HG03442 (cell line): ENCODE results near the gene UTF1.

ENCODE experiments used
- ATAC-seq: cut with Tn5 transposase; IDR thresholded peaks from one replicate; pipeline ENCODE4 v1.9.1; 2021; ENCODE audit warnings: mild to moderate bottlenecking, moderate library complexity; ENCODE audit not compliant: unreplicated experiment

The UTF1 gene

DNA sequence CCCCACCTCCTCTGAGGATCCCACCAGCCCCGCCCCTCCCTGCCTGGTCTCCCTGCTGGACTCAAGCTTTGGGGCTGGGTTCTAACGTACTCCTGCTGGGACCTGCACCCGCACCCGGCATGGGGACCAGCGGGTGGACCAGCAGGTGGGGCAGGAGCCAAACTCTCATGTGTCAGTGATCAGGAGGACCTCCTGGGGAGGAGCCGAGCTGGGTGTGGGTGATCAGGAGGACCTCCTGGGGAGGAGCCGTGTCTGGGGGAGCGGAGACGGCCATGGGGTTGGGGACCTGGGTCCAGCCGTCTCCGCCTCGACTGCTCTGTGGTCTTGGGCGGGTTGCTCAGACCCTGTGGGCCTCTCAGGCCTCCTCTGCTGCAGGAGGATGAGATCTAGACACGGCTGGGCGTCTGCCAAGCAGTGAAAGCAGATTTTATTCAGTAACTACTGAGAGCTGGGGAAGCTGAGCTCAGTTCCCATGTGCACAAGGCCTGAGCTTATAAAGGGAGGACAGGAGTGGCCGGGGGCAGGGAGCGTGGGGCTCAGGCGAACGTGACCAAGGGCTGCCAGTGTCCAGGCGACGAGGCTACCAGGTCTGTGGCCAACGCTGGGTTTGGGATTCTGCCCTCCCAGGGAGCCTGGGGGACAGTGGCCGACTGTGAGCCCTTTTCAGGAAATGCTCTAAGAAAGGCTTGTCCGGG is 33.6 kb upstream of the UTF1 start:
- no peak for ATAC-seq

DNA sequence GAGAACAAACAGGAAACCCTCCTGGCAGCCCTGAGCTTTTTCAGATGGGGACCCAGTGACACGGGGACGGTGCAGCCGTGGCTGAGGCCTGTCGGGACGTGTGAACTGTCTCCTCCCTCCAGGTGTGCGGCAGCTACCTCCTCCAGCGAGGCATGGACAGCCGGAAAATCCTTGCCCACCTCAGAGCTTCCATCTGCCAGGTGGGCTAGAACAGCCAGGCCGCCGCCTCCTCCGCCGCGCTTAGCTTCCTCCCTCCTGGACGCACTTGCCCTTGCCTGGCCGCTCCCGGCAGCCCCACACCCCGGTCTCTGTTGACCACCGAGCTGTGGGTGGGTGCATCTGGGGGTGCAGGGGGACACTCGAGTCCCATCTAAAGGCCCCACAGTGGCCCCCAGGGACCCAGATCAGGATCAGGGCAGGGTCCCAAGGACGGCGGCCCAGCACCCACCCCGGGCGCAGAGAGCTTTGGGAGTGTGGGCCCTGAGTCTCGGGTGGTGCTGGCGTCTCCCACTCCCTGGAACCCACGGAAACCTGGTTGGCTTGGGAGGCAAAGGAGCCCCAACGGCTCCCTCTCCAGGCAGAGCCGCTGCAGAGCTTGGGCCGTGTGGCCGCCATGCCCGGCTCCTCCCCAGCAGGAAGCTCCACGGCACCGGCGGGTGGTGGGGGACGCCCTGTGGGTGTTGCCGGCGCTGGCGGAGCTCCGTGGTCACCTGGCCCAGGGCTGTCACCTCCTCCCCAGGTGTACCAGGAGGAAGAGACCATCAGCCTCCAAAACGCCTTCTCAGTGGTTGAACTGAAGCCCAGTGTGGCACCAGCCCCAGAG is 32.9 kb upstream of the UTF1 start:
- no peak for ATAC-seq

DNA sequence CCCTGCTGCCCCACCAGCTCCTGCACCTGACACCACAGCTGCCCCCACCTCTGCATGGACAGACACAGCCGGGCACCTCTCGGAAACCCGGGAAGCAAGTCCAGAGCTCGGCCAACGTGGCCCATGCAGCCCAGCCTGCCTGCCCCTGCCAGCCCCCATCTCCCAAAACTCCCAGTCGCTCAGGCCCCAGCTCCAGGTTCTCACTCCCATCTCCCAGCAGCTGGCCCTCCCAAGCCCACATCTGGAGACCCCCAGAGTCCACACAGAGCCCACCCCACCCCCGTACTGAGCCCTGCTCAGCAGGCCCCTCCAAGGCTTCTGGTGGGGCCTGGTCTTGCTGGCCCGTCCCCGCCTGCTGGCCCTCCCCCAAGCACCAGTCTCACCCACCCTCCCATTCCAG is 32.2 kb upstream of the UTF1 start:
- no peak for ATAC-seq

DNA sequence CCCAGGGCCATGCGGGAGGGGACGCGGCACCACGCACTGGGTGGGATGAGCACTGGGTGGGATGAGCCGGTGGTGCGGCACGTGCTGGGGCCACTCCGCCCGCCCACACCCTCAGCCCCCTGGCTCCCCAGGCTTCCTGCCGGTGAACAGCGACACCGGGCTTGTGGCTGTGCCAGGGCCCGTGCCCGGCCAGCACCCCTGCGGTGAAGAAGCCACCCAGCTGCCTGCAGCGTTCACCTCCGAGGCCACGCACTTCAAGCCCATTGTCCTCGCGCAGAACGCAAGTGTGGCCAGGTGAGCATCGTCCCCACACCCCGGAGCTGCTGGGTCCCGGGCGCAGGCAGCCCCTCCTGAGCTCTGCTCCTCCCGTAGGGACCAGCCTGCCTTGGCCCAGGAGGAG is 31.8 kb upstream of the UTF1 start:
- ATAC-seq = no peak

DNA sequence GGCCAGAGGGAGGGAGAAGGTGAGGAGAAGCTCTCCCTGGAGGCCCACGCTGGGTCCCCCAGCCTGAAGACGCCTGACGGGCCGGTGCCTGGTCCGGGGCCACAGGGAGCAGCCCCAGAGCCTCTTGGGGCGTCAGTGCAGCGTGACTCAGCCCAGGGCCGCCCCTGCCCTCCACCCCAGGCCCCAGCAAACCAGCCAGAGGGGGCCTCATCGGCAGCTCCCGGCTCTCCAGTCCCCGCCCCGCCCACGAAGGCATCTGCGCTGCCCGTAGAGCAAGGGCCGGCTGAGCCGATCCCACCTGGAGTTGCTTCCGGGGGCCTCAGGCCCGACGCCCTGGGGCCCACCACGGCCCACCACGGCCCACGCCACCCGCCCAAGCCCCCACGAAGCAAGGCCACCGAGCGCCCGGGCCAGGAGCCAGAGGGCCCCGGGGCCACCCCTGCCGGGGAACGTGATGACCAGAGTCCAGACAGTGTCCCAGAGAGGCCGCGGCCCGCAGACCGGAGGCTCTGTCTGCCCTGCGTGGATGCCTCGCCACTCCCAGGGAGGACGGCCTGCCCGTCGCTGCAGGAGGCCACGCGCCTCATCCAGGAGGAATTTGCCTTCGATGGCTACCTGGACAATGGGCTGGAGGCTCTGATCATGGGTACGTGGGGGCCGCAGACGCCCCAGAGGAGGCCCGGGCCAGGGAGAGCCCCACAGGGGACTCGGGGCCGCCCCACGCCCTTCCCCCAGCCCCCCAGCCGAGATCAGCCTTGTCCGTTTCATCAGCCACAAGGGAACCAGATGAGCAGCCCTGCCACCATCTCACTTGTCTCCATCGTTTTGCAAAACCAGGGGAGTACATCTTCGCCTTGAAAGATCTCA is 31.2 kb upstream of the UTF1 start:
- no peak for ATAC-seq

DNA sequence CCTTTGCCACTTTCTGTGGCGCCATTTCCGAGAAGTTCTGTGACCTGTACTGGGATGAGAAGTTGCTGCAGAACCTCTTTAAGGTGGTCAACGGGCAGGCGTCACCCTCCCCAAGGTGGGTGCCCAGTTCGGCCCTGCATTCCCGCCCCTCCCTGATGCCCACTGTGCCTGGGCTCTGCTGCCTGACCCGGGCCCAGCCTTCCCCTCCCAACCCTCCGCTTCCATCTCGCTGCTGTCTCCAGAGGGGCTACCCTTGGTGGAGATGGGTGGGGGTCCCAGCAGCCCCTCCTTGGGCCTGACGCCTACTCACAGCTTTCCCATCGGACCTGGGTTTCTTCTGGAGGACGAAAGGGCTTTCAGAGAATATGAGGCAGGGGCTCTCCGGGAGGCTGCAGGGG is 30.5 kb upstream of the UTF1 start:
- no peak for ATAC-seq

DNA sequence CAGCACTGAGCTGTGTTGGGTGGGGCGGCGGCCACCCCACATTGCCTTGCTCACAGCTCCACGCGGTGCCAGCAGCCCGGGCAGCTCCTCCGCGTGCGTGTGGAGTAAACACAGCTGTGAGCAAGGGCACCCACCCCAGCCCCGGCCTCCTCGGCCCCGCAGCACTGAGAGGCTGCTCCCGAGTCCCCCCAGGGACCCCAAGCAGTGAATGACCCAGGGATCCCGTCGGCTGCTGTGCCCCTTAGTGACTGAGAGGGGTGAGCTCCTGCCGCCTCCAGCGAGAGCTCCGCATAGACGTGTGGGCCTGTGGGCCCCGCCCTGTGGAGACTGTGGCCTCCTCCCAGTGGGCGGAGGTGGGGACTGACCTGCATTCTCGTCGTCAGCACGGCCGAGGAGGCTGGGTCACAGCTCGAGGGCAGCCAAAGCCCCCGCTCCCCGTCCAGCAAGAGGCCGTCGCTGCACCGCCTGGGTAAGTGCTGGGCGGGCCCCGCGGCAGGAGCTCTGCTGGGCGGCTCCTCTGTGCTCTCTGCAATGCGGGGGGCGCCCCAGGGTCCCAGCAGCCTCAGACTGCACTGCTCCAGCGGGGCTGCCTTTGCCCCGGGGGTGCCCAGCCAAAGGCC is 29.9 kb upstream of the UTF1 start:
- ATAC-seq = no peak

DNA sequence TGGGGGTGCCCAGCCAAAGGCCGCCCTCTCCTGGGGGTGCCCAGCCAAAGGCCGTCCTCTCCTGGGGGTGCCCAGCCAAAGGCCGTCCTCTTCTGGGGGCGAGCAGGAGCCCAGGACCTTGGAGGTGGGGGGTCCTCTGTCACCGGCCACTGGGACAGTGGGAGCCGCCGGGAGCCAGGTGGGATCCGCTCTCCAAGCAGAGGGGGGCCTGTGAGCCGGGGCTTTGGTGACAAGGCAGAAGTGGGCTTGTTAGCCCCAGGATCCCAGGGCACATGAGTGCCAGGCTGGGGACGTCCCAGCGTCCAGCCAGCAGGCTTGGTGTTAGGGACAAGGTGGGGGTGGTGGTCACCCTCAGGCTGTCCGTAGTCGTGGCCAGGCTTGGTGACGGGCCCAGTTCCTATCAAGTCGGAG is 29.4 kb upstream of the UTF1 start:
- no peak for ATAC-seq

DNA sequence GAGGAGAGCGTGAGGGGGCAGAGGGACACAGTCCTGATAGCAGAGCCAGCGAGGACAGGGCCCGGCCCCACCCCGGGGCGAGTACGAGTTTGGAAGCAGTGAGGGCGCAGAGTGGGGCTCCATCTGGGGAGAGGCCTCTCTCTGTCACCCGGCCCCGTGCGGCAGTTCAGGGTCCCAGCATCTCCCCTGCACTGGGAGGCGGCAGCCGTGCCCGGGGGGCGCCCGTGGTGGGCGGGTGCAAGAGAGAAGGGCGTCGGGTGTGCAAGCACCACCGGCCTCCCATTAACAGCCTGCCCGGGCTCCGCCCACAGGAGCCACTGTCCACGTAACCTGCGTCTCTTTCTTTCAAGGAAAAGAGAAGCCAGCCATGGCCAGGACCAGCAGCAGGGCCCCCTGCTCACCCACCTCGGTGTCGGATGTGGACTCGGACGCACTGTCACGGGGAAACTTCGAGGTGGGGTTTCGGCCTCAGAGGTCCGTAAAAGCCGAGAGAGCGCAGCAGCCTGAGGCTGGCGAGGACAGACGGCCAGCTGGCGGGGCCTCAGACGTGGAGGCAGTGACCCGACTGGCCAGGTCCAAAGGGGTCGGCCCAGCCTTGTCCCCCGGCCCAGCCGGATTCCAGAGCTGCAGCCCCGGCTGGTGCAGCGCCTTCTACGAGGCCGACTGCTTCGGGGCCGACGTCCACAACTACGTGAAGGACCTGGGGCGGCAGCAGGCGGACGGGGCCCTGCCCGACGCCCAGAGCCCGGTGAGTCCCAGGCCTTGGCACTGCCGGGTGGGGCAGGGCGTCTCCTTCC is 28.7 kb upstream of the UTF1 start:
- ATAC-seq = no peak

DNA sequence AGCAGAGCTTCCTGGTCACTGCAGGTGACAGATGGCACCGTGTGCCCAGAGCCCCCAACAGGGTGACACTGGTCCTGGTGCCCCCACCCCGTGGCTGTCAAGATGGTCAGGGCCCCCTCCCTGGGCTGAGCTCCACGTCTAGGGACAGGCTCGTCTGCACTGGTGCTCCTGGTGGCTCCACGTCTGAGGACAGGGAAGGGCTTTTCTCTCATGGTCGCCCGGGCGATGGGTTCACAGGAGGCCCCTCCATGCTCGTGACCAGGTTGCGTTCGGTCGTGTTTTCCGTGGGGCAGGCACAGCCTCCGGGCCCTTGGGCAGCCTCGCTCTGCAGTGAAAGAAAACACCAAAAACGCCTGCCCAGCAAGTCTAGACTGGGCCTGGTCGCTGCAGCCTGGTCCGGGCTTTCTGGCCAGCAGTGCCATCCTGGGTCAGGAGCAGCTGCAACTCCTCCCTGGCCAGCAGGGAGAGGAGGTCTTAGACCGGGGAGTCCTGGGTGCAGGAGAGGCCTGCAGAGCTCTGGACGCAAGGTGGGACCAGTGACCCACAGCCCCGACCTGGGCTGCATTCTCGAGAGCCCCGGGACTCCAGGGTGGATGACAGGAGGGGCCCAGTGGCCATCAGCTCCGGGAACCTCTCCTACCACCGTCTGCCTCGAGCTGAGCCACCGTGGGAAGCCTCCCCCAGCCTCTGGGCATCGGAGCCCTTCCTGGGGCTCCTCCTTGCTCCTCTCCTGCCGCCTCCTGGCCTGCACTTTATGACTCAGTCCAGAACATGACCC is 27.9 kb upstream of the UTF1 start:
- no peak for ATAC-seq

DNA sequence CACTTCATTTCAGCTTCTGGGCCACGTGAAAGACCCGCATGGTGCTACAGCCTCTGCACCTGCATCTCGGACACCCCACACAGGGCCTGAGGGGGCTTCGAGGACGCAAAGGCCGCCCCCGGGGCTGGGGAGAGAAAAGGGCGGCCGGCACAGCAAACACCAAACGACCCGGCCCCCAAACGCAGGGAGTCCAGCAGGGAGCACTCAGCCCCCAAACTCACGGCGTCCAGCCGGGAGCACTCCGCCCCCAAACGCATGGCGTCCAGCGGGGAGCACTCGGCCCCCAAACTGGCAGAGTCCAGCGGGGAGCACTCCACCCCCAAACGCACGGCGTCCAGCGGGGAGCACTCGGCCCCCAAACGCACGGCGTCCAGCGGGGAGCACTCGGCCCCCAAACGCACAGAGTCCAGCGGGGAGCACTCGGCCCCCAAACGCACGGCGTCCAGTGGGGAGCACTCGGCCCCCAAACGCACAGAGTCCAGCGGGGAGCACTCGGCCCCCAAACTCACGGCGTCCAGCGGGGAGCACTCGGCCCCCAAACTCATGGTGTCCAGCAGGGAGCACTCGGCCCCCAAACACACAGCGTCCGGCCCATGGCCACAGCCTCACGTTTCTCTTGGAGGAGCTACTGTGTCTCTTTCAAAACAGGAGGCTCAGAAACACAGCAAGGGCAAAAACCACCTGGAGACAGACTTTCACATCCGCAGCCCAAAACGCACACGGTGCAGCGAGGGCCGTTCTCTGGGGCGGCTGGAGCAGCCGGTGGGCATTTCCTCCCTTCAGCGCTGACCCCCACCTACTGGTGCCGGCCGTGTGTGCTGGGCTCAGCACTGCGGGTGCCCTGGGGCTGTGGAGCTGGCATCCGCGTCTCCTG is 27.0 kb upstream of the UTF1 start:
- no peak for ATAC-seq

DNA sequence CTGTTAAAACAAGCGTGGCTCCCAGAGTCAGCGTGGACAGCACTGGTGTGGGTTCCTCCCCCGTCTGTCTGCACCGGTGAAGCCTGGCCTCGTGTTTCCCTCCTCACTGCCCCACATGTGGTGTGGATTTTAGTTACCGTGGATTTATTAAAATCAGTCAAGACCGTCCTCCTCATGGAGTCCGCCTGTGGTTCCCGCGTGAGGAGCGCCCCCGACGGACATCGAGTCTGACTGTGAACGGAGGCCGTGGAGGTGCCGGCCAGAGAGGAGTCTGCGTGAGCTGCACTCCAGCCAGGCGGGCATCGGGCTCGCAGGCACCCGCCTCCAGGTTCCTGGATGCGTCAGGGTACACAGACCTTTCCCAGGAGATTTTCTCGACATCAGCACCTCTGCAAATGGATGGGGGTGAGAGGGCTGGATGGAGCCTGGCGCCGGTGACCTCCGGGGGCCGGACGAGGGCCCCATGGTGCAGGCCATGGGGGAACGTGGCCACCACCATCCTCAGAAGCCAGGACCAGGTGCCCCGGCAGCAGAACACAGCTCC is 26.3 kb upstream of the UTF1 start:
- ATAC-seq = no peak

DNA sequence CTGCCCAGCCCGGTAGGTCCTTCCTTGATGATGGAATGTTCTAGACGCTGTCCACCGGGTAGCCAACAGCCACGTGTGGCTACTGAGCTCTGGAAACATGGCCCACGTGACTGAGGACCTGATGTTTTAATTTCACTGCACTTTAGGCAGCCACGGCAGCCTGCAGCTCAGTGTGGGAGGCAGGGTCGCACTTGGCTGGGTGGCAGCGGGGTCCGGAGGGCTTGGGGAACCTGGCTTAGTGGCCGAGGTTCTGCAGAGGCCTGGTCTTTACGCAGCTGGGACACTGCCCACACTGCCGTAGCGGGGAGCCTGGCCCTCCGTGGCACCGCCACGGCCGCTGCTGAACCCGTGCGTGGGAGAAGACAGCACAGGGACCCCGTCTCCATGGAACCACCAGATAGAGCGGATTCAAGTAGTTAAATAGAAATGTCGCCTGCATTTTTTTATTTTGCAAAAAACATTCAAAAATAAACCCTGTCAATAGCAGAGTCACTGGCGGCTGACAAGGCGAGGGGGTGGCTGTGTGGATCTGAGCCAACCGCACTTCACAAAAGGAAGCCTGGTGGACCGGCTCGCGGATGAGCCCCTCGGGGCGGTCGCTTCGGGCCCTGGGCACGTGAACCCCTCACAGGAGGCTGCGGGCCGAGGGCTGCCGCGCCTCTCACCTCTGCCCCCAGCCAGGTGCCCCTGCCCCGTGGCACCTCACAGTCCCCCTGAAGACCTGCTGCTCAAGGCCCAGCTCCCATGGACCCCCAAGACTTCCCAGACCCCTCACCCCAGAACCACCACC is 25.6 kb upstream of the UTF1 start:
- no peak for ATAC-seq

DNA sequence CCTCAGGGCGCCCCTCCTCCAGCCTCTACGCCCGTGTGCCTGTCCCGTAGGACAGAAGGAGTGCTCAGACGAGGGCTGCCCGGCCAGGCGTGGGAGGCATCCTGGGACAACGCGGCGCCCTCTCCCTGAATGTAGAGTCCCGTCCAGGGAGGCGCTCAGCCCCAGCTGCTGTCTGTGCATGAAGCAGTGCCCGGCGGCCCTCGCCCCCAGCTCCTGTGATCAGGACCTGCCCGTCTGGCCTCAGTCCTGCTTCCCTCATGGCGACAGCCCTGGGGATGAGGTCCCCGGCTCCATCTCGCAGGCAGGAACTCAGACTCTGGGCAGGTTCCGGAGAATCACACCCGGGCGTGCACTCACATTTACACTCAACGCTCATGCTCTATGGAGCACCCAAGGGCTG is 24.9 kb upstream of the UTF1 start:
- no peak for ATAC-seq

DNA sequence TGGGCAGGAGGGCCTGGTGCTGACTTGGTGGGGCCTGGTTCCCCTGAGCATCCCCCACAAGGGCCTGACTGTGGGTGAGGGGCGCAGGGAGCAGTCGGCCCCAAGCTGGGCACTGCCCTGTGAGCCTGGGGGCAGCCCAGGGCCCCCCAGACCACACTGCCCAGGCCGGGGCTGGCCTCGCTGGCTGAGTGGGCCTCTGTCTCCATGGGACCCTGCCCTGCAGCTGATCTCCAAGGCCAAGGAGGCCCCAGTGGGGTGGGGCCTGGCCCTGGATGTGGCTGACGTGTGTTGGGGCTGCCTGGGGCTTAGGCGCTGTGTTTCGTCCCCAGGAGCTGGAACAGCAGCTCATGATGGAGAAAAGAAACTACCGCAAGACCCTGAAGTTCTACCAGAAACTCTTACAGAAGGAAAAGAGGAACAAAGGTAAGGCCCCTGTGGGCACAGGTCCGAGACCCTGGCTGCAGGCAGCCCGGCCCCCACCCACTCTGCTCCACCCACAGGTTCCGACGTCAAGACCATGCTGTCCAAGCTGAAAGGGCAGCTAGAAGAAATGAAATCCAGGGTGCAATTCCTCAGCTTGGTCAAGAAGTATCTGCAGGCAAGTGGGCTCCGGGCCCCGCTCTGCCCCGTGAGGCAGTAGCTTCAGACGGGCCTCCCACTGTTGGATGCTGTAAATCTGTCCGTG is 23.5 kb upstream of the UTF1 start:
- ATAC-seq = no peak

DNA sequence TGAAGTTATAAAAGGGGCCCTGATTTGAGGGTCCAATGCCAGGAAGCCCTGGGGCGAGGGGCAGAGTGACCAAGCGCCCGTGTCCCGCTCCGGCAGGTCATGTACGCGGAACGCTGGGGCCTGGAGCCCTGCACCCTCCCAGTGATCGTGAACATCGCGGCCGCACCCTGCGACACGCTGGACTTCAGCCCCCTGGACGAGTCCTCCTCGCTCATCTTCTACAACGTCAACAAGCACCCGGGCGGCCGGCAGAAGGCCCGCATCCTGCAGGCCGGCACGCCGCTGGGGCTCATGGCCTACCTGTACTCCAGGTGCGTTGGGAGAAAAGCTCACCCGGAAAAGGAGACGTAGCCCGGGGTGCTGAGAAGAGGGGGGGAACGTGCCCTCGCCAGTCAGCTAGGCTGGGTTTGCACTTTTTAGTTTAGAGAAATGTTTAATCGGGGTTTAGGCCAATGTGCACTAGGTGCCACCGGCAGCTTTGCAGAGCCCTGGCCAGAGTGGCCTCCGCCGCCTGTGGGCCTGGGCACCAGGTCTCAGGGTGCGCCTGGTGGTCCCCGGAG is 22.9 kb upstream of the UTF1 start:
- no peak for ATAC-seq

DNA sequence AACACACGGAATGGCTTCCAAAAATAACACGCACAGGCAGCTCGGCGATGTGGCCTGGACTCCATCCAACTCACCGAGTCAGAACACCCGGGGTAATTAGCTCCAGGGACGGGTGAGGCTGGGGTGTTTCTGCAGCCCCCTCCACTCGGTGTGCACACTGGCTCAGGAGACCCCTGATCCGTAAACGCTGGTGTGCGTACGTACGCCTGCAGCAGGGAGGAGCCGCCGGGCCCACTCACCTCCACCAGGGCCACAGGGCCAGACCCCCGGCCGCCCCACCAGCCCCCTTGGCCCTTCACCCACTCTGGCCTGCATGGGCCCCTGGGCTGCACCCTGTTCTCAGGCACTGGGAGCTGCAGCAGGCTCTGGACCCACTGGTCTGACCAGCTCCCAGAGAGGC is 22.4 kb upstream of the UTF1 start:
- ATAC-seq = no peak
